NT2/D1 (cell line): Measurements from ENCODE around the gene HMGCR.
A peak's percentile ranks its signal among the peaks of the same experiment; 100 is the strongest.
"Not testable (repeated sequence)": the region's sequence is repeated elsewhere in the genome, so short reads cannot be mapped to it uniquely, and the experiment has no call there.

Source experiments
- DNase-seq: peaks from one replicate; pipeline ENCODE4 v3.0.0-alpha.2; 2011; ENCODE audit warnings: low read depth, low spot score
- H3K27me3 ChIP-seq: 2 replicates; pipeline ENCODE4 v1.6.0; 2011; ENCODE audit warnings: mild to moderate bottlenecking; ENCODE audit not compliant: insufficient read length, insufficient read depth
- H3K36me3 ChIP-seq: 2 replicates; pipeline ENCODE4 v1.6.1; 2011; ENCODE audit warnings: mild to moderate bottlenecking, low read length, mixed read lengths; ENCODE audit not compliant: insufficient read depth, insufficient read length
- H3K4me1 ChIP-seq: 2 replicates; pipeline ENCODE4 v1.5.1; 2011; ENCODE audit not compliant: insufficient read depth, insufficient read length
- H3K4me3 ChIP-seq: 2 replicates; pipeline ENCODE4 v1.5.1; 2011; ENCODE audit warnings: low read depth; ENCODE audit not compliant: insufficient read length
- H3K9ac ChIP-seq: 2 replicates; pipeline ENCODE4 v1.6.0; 2011; ENCODE audit warnings: low read depth; ENCODE audit not compliant: insufficient read length
- H3K9me3 ChIP-seq: 2 replicates; pipeline ENCODE4 v1.5.1; 2011; ENCODE audit warnings: mild to moderate bottlenecking, low read length; ENCODE audit not compliant: insufficient read depth
- SUZ12 ChIP-seq: IDR thresholded peaks from 2 replicates; pipeline ENCODE4 v1.6.1; 2011; ENCODE audit not compliant: insufficient read length, insufficient read depth; ENCODE audit errors: extremely low read depth
- YY1 ChIP-seq: IDR thresholded peaks from 2 replicates; pipeline ENCODE4 v1.6.1; 2011; ENCODE audit not compliant: insufficient read length, insufficient read depth
- ZNF274 ChIP-seq: IDR thresholded peaks from 2 replicates; pipeline ENCODE4 v1.6.1; 2011; ENCODE audit warnings: mild to moderate bottlenecking, low read depth, low read length

HMGCR gene

GRCh38 chr5:75319638-75320037 is 17.4 kb upstream of the HMGCR start:
- no peak for DNase-seq
- H3K27me3 ChIP-seq: no peaks in the 10 kb centered on the region
- no peaks in the 10 kb centered on the region for H3K36me3 ChIP-seq
- H3K9me3 ChIP-seq: no peaks in the 10 kb centered on the region
- no peak overlapping the region for H3K4me3 ChIP-seq
- TF ChIP-seq YY1 (no peak), SUZ12 (no peak), ZNF274 (no peak)
- no peak overlapping the region for H3K9ac ChIP-seq
- peaks cover 2% of the 10 kb centered on the region for H3K4me1 ChIP-seq

GRCh38 chr5:75320371-75320770 is 16.6 kb upstream of the HMGCR start:
- Histone ChIP-seq H3K9me3 (no peaks in the 10 kb centered on the region), H3K4me3 (no peak overlapping the region), H3K36me3 (no peaks in the 10 kb centered on the region), H3K4me1 (peaks cover 2% of the 10 kb centered on the region), H3K27me3 (no peaks in the 10 kb centered on the region), H3K9ac (no peak overlapping the region)
- DNase-seq: no peak
- TF ChIP-seq ZNF274 (no peak), YY1 (no peak), SUZ12 (no peak)

- DNase-seq: peak; percentile 46
- no peak overlapping the region for H3K4me3 ChIP-seq
- no peak overlapping the region for H3K9ac ChIP-seq
- H3K4me1 ChIP-seq: peaks cover 2% of the 10 kb centered on the region
- no peaks in the 10 kb centered on the region for H3K36me3 ChIP-seq
- no peaks in the 10 kb centered on the region for H3K9me3 ChIP-seq
- TF ChIP-seq ZNF274 (no peak), SUZ12 (no peak), YY1 (no peak)
- no peaks in the 10 kb centered on the region for H3K27me3 ChIP-seq
These were observed 15.0 kb upstream of the HMGCR start for GRCh38 chr5:75322066-75322465.

- no peaks in the 10 kb centered on the region for H3K36me3 ChIP-seq
- peaks cover 2% of the 10 kb centered on the region for H3K4me1 ChIP-seq
- no peak for TF ChIP-seq SUZ12
- no peak for TF ChIP-seq YY1
- no peak for TF ChIP-seq ZNF274
- no peak overlapping the region for H3K4me3 ChIP-seq
- no peak for DNase-seq
- H3K9me3 ChIP-seq: no peaks in the 10 kb centered on the region
- H3K9ac ChIP-seq: no peak overlapping the region
- H3K27me3 ChIP-seq: no peaks in the 10 kb centered on the region
These were observed 12.2 kb upstream of the HMGCR start for GRCh38 chr5:75324791-75325190.

- DNase-seq: no peak
- Histone ChIP-seq H3K27me3 (no peaks in the 10 kb centered on the region), H3K9ac (no peak overlapping the region), H3K4me1 (peaks cover 2% of the 10 kb centered on the region), H3K9me3 (no peaks in the 10 kb centered on the region), H3K36me3 (no peaks in the 10 kb centered on the region), H3K4me3 (no peak overlapping the region)
- TF ChIP-seq SUZ12 (no peak), ZNF274 (no peak), YY1 (no peak)
These were observed 11.8 kb upstream of the HMGCR start for GRCh38 chr5:75325242-75325641.

- no peaks in the 10 kb centered on the region for H3K27me3 ChIP-seq
- H3K9ac ChIP-seq: no peak overlapping the region
- TF ChIP-seq ZNF274: no peak
- TF ChIP-seq YY1: no peak
- TF ChIP-seq SUZ12: no peak
- no peak overlapping the region for H3K4me3 ChIP-seq
- H3K9me3 ChIP-seq: no peaks in the 10 kb centered on the region
- no peaks in the 10 kb centered on the region for H3K36me3 ChIP-seq
- no peak for DNase-seq
- H3K4me1 ChIP-seq: no peaks in the 10 kb centered on the region
These were observed 6.6 kb upstream of the HMGCR start for GRCh38 chr5:75330404-75330803.

- DNase-seq: no peak
- no peaks in the 10 kb centered on the region for H3K4me1 ChIP-seq
These were observed 5.6 kb upstream of the HMGCR start for GRCh38 chr5:75331095-75332090.

GRCh38 chr5:75333759-75334158 is 3.3 kb upstream of the HMGCR start:
- H3K27me3 ChIP-seq, DNase-seq, H3K4me1 ChIP-seq, H3K9me3 ChIP-seq, H3K36me3 ChIP-seq, H3K9ac ChIP-seq, H3K4me3 ChIP-seq: not testable (repeated sequence)

More at GRCh38 chr5:75331095-75332090, 5.6 kb upstream of the HMGCR start:
- Histone ChIP-seq H3K36me3 (no peaks in the 10 kb centered on the region), H3K27me3 (no peaks in the 10 kb centered on the region), H3K4me3 (no peak overlapping the region), H3K9me3 (no peaks in the 10 kb centered on the region), H3K9ac (no peak overlapping the region)
- TF ChIP-seq SUZ12 (no peak), ZNF274 (no peak), YY1 (no peak)

GRCh38 chr5:75334413-75334812 is 2.6 kb upstream of the HMGCR start:
- not testable (repeated sequence) for H3K36me3 ChIP-seq, H3K9ac ChIP-seq

More at GRCh38 chr5:75334413-75334812, 2.6 kb upstream of the HMGCR start:
- H3K9me3 ChIP-seq, H3K4me1 ChIP-seq, DNase-seq, H3K4me3 ChIP-seq, H3K27me3 ChIP-seq: not testable (repeated sequence)
